ENCODE data around the gene TXNDC5.

DNA sequence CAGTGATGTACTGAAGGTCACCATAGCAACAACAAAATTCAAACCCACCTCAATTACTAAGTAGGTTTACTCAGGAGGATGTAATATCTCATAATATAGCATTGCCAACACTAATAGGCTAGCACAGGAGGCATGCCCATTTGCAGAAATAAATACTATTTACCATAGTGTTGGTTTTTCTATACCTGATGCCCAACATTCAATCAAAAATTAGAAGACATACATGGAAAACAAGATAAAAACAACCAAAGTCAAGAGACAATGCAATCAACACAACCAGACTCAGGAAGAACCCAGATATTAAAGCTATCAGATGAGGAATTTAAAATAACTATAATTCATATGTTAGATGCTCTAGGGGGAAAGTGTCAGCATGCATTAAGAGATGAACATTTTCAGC is 14.3 kb upstream of the TXNDC5 start:
- TF ChIP-seq, protein P1, sequence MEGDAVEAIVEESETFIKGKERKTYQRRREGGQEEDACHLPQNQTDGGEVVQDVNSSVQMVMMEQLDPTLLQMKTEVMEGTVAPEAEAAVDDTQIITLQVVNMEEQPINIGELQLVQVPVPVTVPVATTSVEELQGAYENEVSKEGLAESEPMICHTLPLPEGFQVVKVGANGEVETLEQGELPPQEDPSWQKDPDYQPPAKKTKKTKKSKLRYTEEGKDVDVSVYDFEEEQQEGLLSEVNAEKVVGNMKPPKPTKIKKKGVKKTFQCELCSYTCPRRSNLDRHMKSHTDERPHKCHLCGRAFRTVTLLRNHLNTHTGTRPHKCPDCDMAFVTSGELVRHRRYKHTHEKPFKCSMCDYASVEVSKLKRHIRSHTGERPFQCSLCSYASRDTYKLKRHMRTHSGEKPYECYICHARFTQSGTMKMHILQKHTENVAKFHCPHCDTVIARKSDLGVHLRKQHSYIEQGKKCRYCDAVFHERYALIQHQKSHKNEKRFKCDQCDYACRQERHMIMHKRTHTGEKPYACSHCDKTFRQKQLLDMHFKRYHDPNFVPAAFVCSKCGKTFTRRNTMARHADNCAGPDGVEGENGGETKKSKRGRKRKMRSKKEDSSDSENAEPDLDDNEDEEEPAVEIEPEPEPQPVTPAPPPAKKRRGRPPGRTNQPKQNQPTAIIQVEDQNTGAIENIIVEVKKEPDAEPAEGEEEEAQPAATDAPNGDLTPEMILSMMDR (IDR thresholded peaks at IDR 0.05) = no peak
- no peak for TF ChIP-seq POLR2A (IDR thresholded peaks at IDR 0.05)
